Neural cell (in vitro differentiated cells): ENCODE results near the gene CASP1.

Source experiments
- CTCF ChIP-seq: fragments of 450-650 bp; IDR thresholded peaks from 2 replicates; pipeline ENCODE4 v1.5.1; 2014; ENCODE audit warnings: antibody characterized with exemption, mild to moderate bottlenecking, moderate library complexity; ENCODE audit not compliant: poor library complexity, severe bottlenecking
- EP300 ChIP-seq: fragments of 450-650 bp; conservative IDR thresholded peaks from 2 replicates; pipeline ENCODE4 v1.6.1; 2014; ENCODE audit warnings: antibody characterized with exemption, mild to moderate bottlenecking, moderate library complexity; ENCODE audit not compliant: poor library complexity, severe bottlenecking
- EZH2 ChIP-seq: fragments of 200-600, 300-800 bp; shearing (Covaris generic), sonication (generic); IDR thresholded peaks from 2 replicates; pipeline ENCODE4 v1.6.1; 2014; ENCODE audit warnings: antibody characterized with exemption, low read length, borderline replicate concordance, mild to moderate bottlenecking; ENCODE audit not compliant: insufficient read depth, poor library complexity, severe bottlenecking
- MXI1 ChIP-seq: fragments of 450-650 bp; conservative IDR thresholded peaks from 2 replicates; pipeline ENCODE4 v1.6.1; 2014; ENCODE audit warnings: antibody characterized with exemption, mild to moderate bottlenecking; ENCODE audit not compliant: poor library complexity, severe bottlenecking
- POLR2AphosphoS5 ChIP-seq: IDR thresholded peaks from 2 replicates; pipeline ENCODE4 v1.6.1; 2012
- RAD21 ChIP-seq: fragments of 450-650 bp; conservative IDR thresholded peaks from 2 replicates; pipeline ENCODE4 v1.6.1; 2014; ENCODE audit warnings: antibody characterized with exemption, mild to moderate bottlenecking, moderate library complexity
- REST ChIP-seq: IDR thresholded peaks from 2 replicates; pipeline ENCODE4 v1.6.1; 2012; ENCODE audit warnings: borderline replicate concordance
- TAF1 ChIP-seq: IDR thresholded peaks from 2 replicates; pipeline ENCODE4 v1.6.1; 2012; ENCODE audit warnings: low read depth

GRCh38 chr11:105007463-105007862 lies 27.5 kb downstream of the CASP1 start:
- no peak for TF ChIP-seq CTCF
- no peak for TF ChIP-seq EZH2
- TF ChIP-seq POLR2AphosphoS5: no peak
- no peak for TF ChIP-seq REST
- no peak for TF ChIP-seq MXI1
- no peak for TF ChIP-seq EP300
- no peak for TF ChIP-seq TAF1
- TF ChIP-seq RAD21: no peak
